ENCODE results near the gene PXT1. TPM values are rescaled to one million over a fixed set of nuclear protein-coding genes. Genes with fewer than 3 reads are reported as not detected.

Gene PXT1
- total RNA-seq, 1 donor from 2014 or later: not detected

GRCh38 chr6:36432151-36432671 is 10.4 kb downstream of the PXT1 start:
- Histone ChIP-seq H3K4me1 (no peaks in the 10 kb centered on the region), H3K27me3 (ENCODE audit: low read depth) (no peaks in the 10 kb centered on the region), H3K4me3 (no peak overlapping the region), H3K36me3 (no peaks in the 10 kb centered on the region), H3K9me3 (replicated peaks) (no peaks in the 10 kb centered on the region), H3K27ac (replicated peaks) (no peak overlapping the region)
- intact Hi-C loops (cut with micrococcal nuclease): no loop called here
- no peak for DNase-seq
- no peak for TF ChIP-seq CTCF (IDR thresholded peaks at IDR 0.05; ENCODE audit: borderline replicate concordance)

GRCh38 chr6:36431197-36431596 is 11.5 kb downstream of the PXT1 start:
- H3K4me1 ChIP-seq: no peaks in the 10 kb centered on the region
- intact Hi-C loops (cut with micrococcal nuclease): no loop called here
- no peak overlapping the region for H3K27ac ChIP-seq (replicated peaks)
- H3K9me3 ChIP-seq (replicated peaks): no peaks in the 10 kb centered on the region
- H3K36me3 ChIP-seq: no peaks in the 10 kb centered on the region
- DNase-seq: no peak
- no peaks in the 10 kb centered on the region for H3K27me3 ChIP-seq (ENCODE audit: low read depth)
- TF ChIP-seq CTCF (IDR thresholded peaks at IDR 0.05; ENCODE audit: borderline replicate concordance): no peak
- H3K4me3 ChIP-seq: no peak overlapping the region

GRCh38 chr6:36430351-36430750 is 12.3 kb downstream of the PXT1 start:
- Histone ChIP-seq H3K4me1 (no peaks in the 10 kb centered on the region), H3K36me3 (no peaks in the 10 kb centered on the region), H3K27me3 (ENCODE audit: low read depth) (no peaks in the 10 kb centered on the region), H3K27ac (replicated peaks) (no peak overlapping the region), H3K4me3 (no peak overlapping the region), H3K9me3 (replicated peaks) (no peaks in the 10 kb centered on the region)
- intact Hi-C loops (cut with micrococcal nuclease): no loop called here
- DNase-seq: no peak
- TF ChIP-seq CTCF (IDR thresholded peaks at IDR 0.05; ENCODE audit: borderline replicate concordance): no peak

- Histone ChIP-seq H3K36me3 (no peaks in the 10 kb centered on the region), H3K27ac (replicated peaks) (no peak overlapping the region), H3K4me3 (no peak overlapping the region), H3K27me3 (ENCODE audit: low read depth) (no peaks in the 10 kb centered on the region), H3K9me3 (replicated peaks) (no peaks in the 10 kb centered on the region), H3K4me1 (peaks cover under 1% of the 10 kb centered on the region)
- TF ChIP-seq CTCF (IDR thresholded peaks at IDR 0.05; ENCODE audit: borderline replicate concordance): no peak
- no peak for DNase-seq
- intact Hi-C loops (cut with micrococcal nuclease): no loop called here
These were observed 13.7 kb downstream of the PXT1 start for GRCh38 chr6:36428911-36429310.

GRCh38 chr6:36426622-36427021 is 16.0 kb downstream of the PXT1 start:
- Histone ChIP-seq H3K9me3 (replicated peaks) (no peaks in the 10 kb centered on the region), H3K4me1 (peaks cover 15% of the 10 kb centered on the region)
- intact Hi-C loops (cut with micrococcal nuclease): no loop called here

More at GRCh38 chr6:36426622-36427021, 16.0 kb downstream of the PXT1 start:
- Histone ChIP-seq H3K36me3 (no peaks in the 10 kb centered on the region), H3K4me3 (no peak overlapping the region), H3K27me3 (ENCODE audit: low read depth) (no peaks in the 10 kb centered on the region), H3K27ac (replicated peaks) (no peak overlapping the region)
- no peak for DNase-seq
- no peak for TF ChIP-seq CTCF (IDR thresholded peaks at IDR 0.05; ENCODE audit: borderline replicate concordance)
